H4 (cell line): Measurements from ENCODE around the gene GABPB2. TPM values are rescaled to one million over a fixed set of nuclear protein-coding genes. Genes with fewer than 3 reads are reported as not detected.

Experiments used
- DNase-seq: peaks from one replicate; pipeline ENCODE4 v3.0.0-alpha.2; 2015; ENCODE audit warnings: low spot score
- total RNA-seq: library from RNA; depleted of rRNA; stranded (reverse); fragments of >200 nt; shearing (Covaris generic); gene quantifications from 2 replicates; pipeline ENCODE4 v1.2.3, GENCODE V29; 2014; rRNA removed

Gene GABPB2
- total RNA-seq, 1 experiment from 2014 or later, result 2.6 TPM

DNA sequence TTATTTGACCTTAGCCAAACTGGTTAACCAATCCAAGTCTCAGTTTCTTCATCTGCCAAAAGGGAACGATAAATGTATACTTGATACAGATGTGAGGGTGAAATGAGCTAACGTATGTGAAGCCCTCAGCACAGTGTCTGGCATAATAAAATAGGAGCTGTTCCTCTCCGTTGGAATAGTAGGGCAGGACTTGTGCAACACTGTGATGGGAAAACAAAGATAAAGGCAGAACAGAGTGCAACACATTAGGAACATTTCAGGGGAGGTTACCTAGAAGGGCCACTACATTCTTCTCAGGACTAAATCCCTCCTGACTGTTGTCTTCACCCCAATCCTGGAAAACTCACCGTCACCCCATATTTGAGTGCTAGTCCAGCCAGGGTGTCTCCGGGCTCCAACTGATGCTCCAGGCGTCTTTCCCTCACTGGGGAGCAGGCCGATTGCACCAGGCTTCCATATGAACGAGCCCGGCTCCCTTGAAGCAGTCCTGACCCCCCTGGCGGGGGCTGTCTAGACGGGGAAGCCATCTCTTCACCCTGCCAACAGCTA lies 94.2 kb downstream of the GABPB2 start:
- DNase-seq, result no peak

DNA sequence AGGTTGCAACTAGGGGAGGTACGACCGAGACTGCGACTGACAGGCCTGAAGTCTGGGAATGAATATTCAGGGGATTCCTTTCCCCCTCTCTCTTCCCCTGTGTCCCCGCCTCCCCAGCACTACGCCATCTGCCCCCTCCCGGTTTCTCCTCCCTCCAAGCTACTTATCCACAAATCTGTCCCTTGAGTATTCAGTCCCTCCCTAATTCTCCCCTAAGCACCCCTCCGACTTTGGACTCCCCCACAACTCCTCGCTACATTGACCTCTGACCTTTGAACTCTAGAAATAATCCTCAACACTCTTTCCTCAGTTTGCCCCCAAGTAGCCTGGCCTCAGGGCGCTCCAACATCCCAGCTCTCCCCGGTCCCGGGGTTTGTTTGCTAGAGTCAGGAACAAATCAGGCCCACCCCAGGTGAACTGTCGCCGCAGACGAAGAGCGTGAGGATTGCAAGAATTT lies 94.7 kb downstream of the GABPB2 start:
- no peak for DNase-seq

DNA sequence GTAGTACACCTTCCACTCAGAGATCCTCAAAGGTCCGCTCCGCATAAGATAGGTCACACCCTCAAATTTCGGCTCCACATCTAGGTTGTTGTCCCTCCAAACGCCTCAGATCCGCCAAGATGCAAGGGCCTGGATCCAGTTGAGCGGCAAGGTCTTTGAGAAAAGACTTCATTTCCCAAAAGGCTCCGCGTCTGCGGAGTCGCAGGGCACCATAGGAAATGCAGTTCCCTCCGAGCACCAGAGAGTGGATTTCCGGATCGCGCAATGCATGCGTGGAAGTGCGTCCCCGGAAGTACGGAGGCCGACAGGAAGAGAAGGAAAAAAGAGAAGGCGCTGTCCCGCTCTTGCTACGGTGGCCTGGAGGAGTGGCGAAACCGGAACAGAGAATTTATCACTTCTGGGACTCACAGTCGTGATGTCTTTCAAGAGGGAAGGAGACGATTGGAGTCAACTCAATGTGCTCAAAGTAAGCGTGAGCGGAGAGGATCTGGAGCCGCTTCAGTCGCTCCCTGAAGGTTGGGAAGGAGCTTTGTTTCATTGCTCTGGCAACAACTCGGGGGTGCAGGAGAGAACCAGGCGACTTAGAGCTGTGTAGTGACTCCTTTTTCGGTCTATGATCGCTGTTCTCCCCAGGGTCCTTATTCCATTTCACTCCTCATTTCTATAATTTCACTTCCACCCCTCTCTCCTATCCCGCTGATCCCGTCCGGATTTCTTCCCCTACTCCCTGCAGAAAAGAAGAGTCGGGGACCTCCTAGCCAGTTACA lies 95.4 kb downstream of the GABPB2 start, which contains the start of the genes LYSMD1 and SCNM1:
Gene LYSMD1 (minus strand): TSS at position 165 of the 767 bp plus-strand sequence. CDS start 644 bp downstream, outside the sequence.
Gene SCNM1 (plus strand): TSS at position 407 of the 767 bp plus-strand sequence. CDS start 9 bp downstream, at position 416.
- peak; percentile 98 for DNase-seq

DNA sequence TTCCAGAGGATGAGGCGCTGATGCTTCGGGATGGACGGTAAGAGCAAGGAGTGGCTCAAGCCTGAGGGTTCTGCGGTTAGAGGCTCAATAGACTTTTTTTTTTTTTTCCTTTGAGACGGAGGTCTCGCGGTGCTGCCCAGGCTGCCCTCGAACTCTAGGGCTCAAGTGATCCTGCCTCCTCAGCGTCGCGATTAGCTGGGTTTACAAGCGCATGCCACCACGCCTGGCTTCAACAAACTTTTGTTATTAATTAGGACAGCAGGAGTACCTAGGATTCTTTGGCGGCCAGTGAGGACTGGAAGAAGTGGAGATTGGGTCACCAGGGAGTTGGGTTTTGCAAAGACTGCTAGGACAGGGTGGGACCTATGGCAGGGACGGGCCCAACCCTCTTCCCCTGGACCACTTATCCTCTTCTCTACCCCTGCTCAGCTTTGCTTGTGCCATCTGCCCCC lies 96.0 kb downstream of the GABPB2 start:
- no peak for DNase-seq

DNA sequence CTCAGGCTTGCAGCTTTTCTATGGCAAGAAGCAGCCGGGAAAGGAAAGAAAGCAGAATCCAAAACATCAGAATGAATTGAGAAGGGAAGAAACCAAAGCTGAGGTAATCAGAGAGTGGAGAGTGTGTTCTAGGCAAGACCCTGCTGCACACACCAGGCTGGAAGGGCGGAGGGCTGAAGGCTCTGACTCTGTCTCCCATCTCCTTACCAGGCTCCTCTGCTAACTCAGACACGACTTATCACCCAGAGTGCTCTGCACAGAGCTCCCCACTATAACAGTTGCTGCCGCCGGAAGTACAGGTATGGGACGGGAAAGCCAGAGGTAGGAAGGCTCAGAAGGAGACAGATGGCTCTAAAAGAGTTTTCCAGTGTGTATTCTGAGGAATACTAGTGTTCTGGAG lies 96.6 kb downstream of the GABPB2 start:
- no peak for DNase-seq

DNA sequence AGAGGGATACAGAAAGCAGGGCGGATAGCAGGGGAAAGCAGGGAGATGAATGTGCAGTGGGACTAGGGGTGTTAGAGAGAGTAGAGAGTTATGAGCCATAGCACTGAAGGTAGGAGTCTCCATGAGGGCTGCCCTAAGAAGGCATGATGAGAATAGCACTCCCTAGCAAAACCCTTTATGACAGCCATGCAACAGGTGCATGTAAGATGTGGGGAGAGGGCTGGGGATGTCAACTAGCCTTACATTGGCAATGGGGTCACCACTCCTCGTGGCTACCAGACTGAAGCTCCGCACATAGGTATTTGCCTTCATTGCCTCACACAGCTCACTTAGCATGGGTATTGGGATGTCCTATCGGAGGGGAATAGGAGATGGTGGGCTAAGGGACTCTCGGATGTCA lies 100.6 kb downstream of the GABPB2 start:
- DNase-seq, result no peak

Other genes starting within 250 kb of the GABPB2 start
- 13.0 and 13.7 TPM in 2 replicates for gene ARNT, start 194.2 kb upstream of the GABPB2 start, total RNA-seq
- not detected in 2 replicates for gene CTXND2, start 183.6 kb upstream of the GABPB2 start, total RNA-seq
- gene SETDB1, start 144.4 kb upstream of the GABPB2 start, total RNA-seq, result 15.9 and 26.2 TPM in 2 replicates
- gene CERS2, start 95.9 kb upstream of the GABPB2 start, total RNA-seq, result 97.8 and 110 TPM in 2 replicates
- gene ANXA9, start 88.5 kb upstream of the GABPB2 start, total RNA-seq, result 0.04 and 0.23 TPM in 2 replicates
- 9.3 and 12.2 TPM in 2 replicates for gene MINDY1, start 63.9 kb upstream of the GABPB2 start, total RNA-seq
- gene PRUNE1, start 62.3 kb upstream of the GABPB2 start, total RNA-seq, result 10.6 and 19.7 TPM in 2 replicates
- gene BNIPL, start 34.2 kb upstream of the GABPB2 start, total RNA-seq, result 0.10 TPM in 1 of 2 replicates, not detected in the other
- gene C1orf56, start 23.0 kb upstream of the GABPB2 start, total RNA-seq, result 0.86 and 2.7 TPM in 2 replicates
- 46.8 and 49.5 TPM in 2 replicates for gene CDC42SE1, start 11.1 kb upstream of the GABPB2 start, total RNA-seq
- gene MLLT11, start 10.4 kb upstream of the GABPB2 start, total RNA-seq, result 49.2 and 65.3 TPM in 2 replicates
- gene SEMA6C, start 75.9 kb downstream of the GABPB2 start, total RNA-seq, result 1.1 and 2.7 TPM in 2 replicates
- gene TNFAIP8L2, start 85.9 kb downstream of the GABPB2 start, total RNA-seq, result not detected in 2 replicates
- 5.4 and 7.2 TPM in 2 replicates for gene LYSMD1, start 95.1 kb downstream of the GABPB2 start, total RNA-seq
- gene SCNM1, start 95.4 kb downstream of the GABPB2 start, total RNA-seq, result 31.5 and 39.7 TPM in 2 replicates
- 0.35 TPM in 1 of 2 replicates, not detected in the other for gene TMOD4, start 105.2 kb downstream of the GABPB2 start, total RNA-seq
- 65.2 and 65.8 TPM in 2 replicates for gene VPS72, start 119.4 kb downstream of the GABPB2 start, total RNA-seq
- 28.2 and 34.0 TPM in 2 replicates for gene PIP5K1A, start 127.8 kb downstream of the GABPB2 start, total RNA-seq
- 319 TPM in 2 replicates for gene PSMD4, start 184.0 kb downstream of the GABPB2 start, total RNA-seq
- gene ZNF687, start 211.5 kb downstream of the GABPB2 start, total RNA-seq, result 7.4 and 8.7 TPM in 2 replicates